ENCODE results near the gene MEIS1.

MEIS1 gene

DNA sequence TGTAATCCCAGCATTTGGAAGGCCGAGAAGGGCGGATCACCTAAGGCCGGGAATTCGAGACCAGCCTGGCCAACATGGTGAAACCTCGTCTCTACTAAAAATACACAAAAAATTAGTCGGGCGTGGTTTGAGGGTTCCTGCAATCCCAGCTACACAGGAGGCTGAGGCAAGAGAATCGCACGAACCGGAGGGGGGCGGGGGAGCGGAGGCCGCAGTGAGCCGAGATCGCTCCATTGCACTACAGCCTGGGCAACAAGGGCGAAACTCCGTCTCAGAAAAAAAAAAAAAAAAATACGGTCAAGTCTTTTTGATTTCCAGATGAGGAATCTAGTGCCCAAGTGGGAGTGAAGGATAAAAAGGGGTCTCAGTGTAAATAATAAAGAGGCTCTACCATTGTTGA is 16.5 kb upstream of the MEIS1 start:
- Histone ChIP-seq H3K27me3 (ENCODE audit: control insufficient read depth, low read length) (no peaks in the 10 kb centered on the region), H4K20me1 (ENCODE audit: control insufficient read depth, insufficient read depth, low read depth, low read length) (no peaks in the 10 kb centered on the region), H3K4me3 (ENCODE audit: low read length) (no peak overlapping the region), H3K27ac (ENCODE audit: low read depth, low read length) (no peak overlapping the region), H3K4me2 (ENCODE audit: low read length) (no peak overlapping the region), H3K4me1 (ENCODE audit: control insufficient read depth, low read length) (no peaks in the 10 kb centered on the region), H3K36me3 (ENCODE audit: control insufficient read depth, low read length) (no peaks in the 10 kb centered on the region), H3K9me3 (ENCODE audit: control insufficient read depth, insufficient read depth, low read length) (no peaks in the 10 kb centered on the region), H3K79me2 (ENCODE audit: control insufficient read depth, low read length) (no peaks in the 10 kb centered on the region), H3F3A (ENCODE audit: control insufficient read depth, insufficient read depth) (no peaks in the 10 kb centered on the region), H3K9me2 (replicated peaks; ENCODE audit: control insufficient read depth, low read length) (no peaks in the 10 kb centered on the region)
- TF ChIP-seq CTCF (IDR thresholded peaks at IDR 0.05; ENCODE audit: low read depth, low read length, poor library complexity, severe bottlenecking) (no peak), EZH2phosphoT487 (IDR thresholded peaks at IDR 0.05; ENCODE audit: borderline replicate concordance, low read length) (no peak)

GRCh38 chr2:66421612-66422011 is 13.3 kb upstream of the MEIS1 start:
- Histone ChIP-seq H3K79me2 (ENCODE audit: control insufficient read depth, low read length) (no peaks in the 10 kb centered on the region), H3K27ac (ENCODE audit: low read depth, low read length) (no peak overlapping the region), H3K4me2 (ENCODE audit: low read length) (no peak overlapping the region), H3K4me1 (ENCODE audit: control insufficient read depth, low read length) (no peaks in the 10 kb centered on the region), H3K9me2 (replicated peaks; ENCODE audit: control insufficient read depth, low read length) (no peaks in the 10 kb centered on the region), H3F3A (ENCODE audit: control insufficient read depth, insufficient read depth) (no peaks in the 10 kb centered on the region), H3K9me3 (ENCODE audit: control insufficient read depth, insufficient read depth, low read length) (no peaks in the 10 kb centered on the region), H3K4me3 (ENCODE audit: low read length) (no peak overlapping the region), H3K36me3 (ENCODE audit: control insufficient read depth, low read length) (no peaks in the 10 kb centered on the region), H3K27me3 (ENCODE audit: control insufficient read depth, low read length) (peaks cover 3% of the 10 kb centered on the region; the same call in 1 of the 2 replicates), H4K20me1 (ENCODE audit: control insufficient read depth, insufficient read depth, low read depth, low read length) (no peaks in the 10 kb centered on the region)
- no peak for TF ChIP-seq CTCF (IDR thresholded peaks at IDR 0.05; ENCODE audit: low read depth, low read length, poor library complexity, severe bottlenecking)
- TF ChIP-seq EZH2phosphoT487 (IDR thresholded peaks at IDR 0.05; ENCODE audit: borderline replicate concordance, low read length): no peak

DNA sequence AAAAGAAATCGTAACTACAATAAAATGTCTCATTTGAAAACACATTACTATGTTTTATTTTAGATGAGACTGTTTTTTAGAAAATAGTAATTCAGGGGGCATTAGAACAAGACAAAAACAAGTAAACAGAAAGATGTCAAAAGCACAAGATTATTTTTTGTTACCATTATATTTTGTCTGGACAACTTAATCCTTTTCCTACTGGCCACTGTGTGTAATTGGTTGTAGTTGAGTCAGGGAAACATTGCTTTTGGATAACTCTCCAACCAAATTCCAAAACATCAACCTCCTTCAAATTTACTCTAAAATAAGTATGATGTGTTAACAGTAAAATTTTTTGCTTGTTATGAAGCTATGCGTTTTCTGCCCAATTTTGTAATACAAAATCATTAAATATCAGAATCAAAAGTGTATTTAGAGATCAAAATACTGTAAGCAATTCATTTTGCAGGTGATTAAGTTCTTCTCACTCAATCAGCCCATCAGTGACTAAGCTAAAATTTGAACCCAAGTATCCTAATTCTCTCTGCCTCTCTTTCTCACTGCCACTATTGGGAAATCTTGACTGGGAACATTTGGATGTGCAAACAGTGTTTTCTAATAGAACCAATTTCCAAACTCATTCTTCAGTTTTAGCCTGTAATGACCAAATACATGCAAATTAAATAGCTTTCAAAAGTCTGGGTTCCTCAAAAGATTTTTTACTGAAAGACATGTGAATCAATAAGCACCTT is 11.4 kb upstream of the MEIS1 start:
- H3K79me2 ChIP-seq (ENCODE audit: control insufficient read depth, low read length): no peaks in the 10 kb centered on the region
- H3K4me1 ChIP-seq (ENCODE audit: control insufficient read depth, low read length): no peaks in the 10 kb centered on the region
- no peaks in the 10 kb centered on the region for H3F3A ChIP-seq (ENCODE audit: control insufficient read depth, insufficient read depth)
- peaks cover 6% of the 10 kb centered on the region for H3K27me3 ChIP-seq (ENCODE audit: control insufficient read depth, low read length)
- no peaks in the 10 kb centered on the region for H3K9me2 ChIP-seq (replicated peaks; ENCODE audit: control insufficient read depth, low read length)
- no peak overlapping the region for H3K4me2 ChIP-seq (ENCODE audit: low read length)
- H3K27ac ChIP-seq (ENCODE audit: low read depth, low read length): no peak overlapping the region
- H3K9me3 ChIP-seq (ENCODE audit: control insufficient read depth, insufficient read depth, low read length): no peaks in the 10 kb centered on the region
- TF ChIP-seq EZH2phosphoT487 (IDR thresholded peaks at IDR 0.05; ENCODE audit: borderline replicate concordance, low read length): no peak
- no peak for TF ChIP-seq CTCF (IDR thresholded peaks at IDR 0.05; ENCODE audit: low read depth, low read length, poor library complexity, severe bottlenecking)
- H4K20me1 ChIP-seq (ENCODE audit: control insufficient read depth, insufficient read depth, low read depth, low read length): no peaks in the 10 kb centered on the region
- H3K4me3 ChIP-seq (ENCODE audit: low read length): no peak overlapping the region
- no peaks in the 10 kb centered on the region for H3K36me3 ChIP-seq (ENCODE audit: control insufficient read depth, low read length)
